Fibroblast of lung (primary cell): ENCODE data around the gene UBE2V1.

Experiments used
- CTCF ChIP-seq, 2 donors: IDR thresholded peaks in 1 of 2; conservative IDR thresholded peaks in 1 of 2; 1 replicate in 1 of 2; 2 replicates in 1 of 2; pipeline ENCODE4 v1.5.1; 2011 to 2012; ENCODE audit warnings: low read length in 2 of 2, control low read depth in 1 of 2, inconsistent platforms in 1 of 2, low read depth in 1 of 2, mild to moderate bottlenecking in 1 of 2
- EZH2 ChIP-seq: IDR thresholded peaks from 2 replicates; pipeline ENCODE4 v1.5.1; 2012; ENCODE audit warnings: low read length, control low read depth, mild to moderate bottlenecking; ENCODE audit errors: missing control alignments

DNA sequence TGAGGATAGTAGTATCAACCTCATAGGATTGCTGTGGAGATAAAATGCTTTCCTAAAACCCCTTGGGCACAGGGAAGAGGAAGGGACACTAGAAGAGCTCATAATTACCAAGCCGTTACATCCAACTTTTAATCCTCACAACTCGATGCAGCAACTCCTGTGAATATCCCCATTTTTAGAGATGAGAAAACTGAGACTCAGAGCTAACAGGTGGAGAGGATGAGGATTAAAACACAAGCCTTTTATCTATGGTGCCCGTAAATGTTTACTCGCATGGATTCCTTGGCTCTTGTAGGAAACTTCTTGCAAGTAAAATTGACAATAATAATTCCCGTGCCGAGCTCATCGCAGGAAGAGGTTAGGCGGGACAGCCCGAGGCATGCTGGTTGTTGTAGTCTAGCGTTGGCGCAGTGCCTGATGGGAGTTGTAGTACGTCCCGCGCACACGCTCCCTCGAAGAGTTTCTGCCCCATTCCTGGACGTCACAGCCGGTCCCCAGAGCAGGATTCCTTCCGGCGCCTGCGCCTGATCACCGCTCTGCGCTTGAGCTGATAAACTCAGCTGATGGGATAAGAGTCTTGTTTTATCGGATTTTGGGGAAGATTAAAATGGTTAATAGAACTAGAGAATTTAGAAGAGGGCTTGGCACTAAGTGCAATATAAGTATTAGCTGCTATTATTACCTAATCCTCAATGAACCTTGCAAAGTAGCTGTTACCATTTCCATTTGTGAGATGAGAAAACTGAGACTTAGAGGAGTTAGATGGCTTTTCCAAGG, 2.8 kb upstream of the UBE2V1 start:
- no peak for TF ChIP-seq EZH2
- TF ChIP-seq CTCF (conservative IDR thresholded peaks at IDR 0.05 in 1 of 2, IDR thresholded peaks at IDR 0.05 in 1 of 2; ENCODE audit: low read depth in 1 of 2, low read length in 2 of 2), result no peak
